Memory B cell (primary cell): ENCODE measurements around the gene C1QTNF9.
A peak's percentile ranks its signal among the peaks of the same experiment; 100 is the strongest.
"Not testable (repeated sequence)": the region's sequence is repeated elsewhere in the genome, so short reads cannot be mapped to it uniquely, and the experiment has no call there.

ENCODE experiments used
- ATAC-seq: fragments of 150-1000 bp; cut with Tn5 transposase; 2 replicates; pipeline ENCODE4 v1.10.0; 2021; ENCODE audit warnings: low read depth, mild to moderate bottlenecking, moderate library complexity
- DNase-seq, 2 donors: peaks; one replicate each; pipeline ENCODE4 v3.0.0; 2022; ENCODE audit warnings: low spot score in 2 of 2
- H3K27ac Mint-ChIP-seq: one replicate; pipeline ENCODE4 v1.8.0; 2022; ENCODE audit warnings: mild to moderate bottlenecking, moderate library complexity, mixed read lengths
- H3K27me3 Mint-ChIP-seq: one replicate; pipeline ENCODE4 v1.8.0; 2022; ENCODE audit warnings: mixed read lengths
- H3K36me3 Mint-ChIP-seq: one replicate; pipeline ENCODE4 v1.8.0; 2022; ENCODE audit warnings: mild to moderate bottlenecking, mixed read lengths
- H3K4me1 Mint-ChIP-seq: one replicate; pipeline ENCODE4 v1.8.0; 2022; ENCODE audit warnings: mixed read lengths
- H3K4me3 Mint-ChIP-seq: one replicate; pipeline ENCODE4 v1.8.0; 2022; ENCODE audit warnings: mild to moderate bottlenecking, moderate library complexity, mixed read lengths
- H3K9me3 Mint-ChIP-seq: one replicate; pipeline ENCODE4 v1.8.0; 2022; ENCODE audit warnings: mixed read lengths

The C1QTNF9 gene, protein sequence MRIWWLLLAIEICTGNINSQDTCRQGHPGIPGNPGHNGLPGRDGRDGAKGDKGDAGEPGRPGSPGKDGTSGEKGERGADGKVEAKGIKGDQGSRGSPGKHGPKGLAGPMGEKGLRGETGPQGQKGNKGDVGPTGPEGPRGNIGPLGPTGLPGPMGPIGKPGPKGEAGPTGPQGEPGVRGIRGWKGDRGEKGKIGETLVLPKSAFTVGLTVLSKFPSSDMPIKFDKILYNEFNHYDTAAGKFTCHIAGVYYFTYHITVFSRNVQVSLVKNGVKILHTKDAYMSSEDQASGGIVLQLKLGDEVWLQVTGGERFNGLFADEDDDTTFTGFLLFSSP

DNA sequence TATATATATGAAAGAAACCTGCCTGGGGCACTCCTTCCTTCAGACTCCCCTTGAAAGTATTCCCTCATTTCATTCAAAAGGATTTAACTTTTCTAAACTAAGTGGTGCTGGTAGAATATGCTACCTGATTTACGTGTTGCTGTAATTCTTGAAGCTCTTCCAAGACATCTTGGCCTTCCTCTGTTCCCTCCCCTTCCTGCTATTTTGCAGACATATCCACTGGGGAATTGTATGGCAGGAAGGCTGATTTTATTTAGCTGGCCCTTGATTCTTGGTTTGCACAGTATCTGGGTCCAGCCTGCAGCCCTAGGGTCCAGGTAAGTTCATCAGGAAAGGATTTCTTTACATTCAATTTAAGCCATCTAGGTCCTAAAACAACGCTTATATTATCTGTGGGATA, at the start of gene C1QTNF9:
TSS of gene C1QTNF9 (plus strand) at position 281 of the 400 bp plus-strand sequence. CDS start 6,424 bp downstream, outside the sequence.
- H3K4me3 Mint-ChIP-seq, H3K36me3 Mint-ChIP-seq, H3K27me3 Mint-ChIP-seq, H3K9me3 Mint-ChIP-seq, DNase-seq, ATAC-seq, H3K27ac Mint-ChIP-seq, H3K4me1 Mint-ChIP-seq: not testable (repeated sequence)

DNA sequence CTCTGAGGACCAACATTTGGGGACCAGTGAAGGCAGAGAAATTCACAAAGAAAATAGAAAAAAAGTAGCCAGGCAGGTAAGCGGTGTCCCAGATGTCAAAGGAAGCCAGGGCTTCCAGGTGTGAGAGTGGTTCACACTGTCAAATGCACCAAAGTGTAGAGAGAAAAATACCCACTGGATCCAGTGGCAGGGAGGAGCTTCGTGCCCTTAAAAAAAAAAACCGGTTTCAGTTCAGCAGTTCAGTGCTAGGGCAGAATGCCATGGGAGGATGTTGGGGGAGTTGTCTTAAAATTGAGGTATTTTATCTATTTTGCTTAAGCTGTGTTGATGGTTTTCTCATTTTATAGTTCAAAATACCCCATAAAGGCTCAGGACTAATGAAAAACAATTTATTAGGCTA, 47.8 kb upstream of the C1QTNF9 start:
- DNase-seq (no peak), ATAC-seq (peak; percentile 41)
- Mint-ChIP-seq H3K9me3 (no peaks in the 10 kb centered on the region), H3K4me3 (no peak overlapping the region), H3K4me1 (peaks cover 6% of the 10 kb centered on the region), H3K36me3 (peaks cover 5% of the 10 kb centered on the region), H3K27ac (peak overlapping the region; percentile 49), H3K27me3 (no peaks in the 10 kb centered on the region)

DNA sequence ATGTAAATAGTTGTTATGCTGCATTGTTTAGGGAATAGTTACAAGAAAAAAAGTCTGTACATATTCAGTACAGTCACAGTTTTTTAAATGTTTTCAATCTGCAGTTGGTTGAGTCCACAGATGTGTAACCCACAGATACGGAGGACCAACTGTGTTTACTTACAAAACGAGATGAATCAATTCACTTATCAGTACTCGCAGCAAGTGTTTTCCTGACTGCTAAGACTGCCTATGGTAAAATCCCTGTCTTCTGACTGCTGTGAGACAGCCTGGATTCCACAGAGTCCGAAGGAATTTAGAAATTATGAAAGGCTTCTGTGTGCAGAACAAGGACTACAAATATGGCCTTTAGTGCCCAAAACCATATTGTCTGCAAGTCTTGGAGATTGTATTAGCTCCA, 45.7 kb upstream of the C1QTNF9 start:
- H3K4me1 Mint-ChIP-seq: peaks cover 17% of the 10 kb centered on the region
- no peak overlapping the region for H3K27ac Mint-ChIP-seq
- no peak overlapping the region for H3K4me3 Mint-ChIP-seq
- peaks cover 3% of the 10 kb centered on the region for H3K36me3 Mint-ChIP-seq
- no peaks in the 10 kb centered on the region for H3K27me3 Mint-ChIP-seq
- no peaks in the 10 kb centered on the region for H3K9me3 Mint-ChIP-seq
- ATAC-seq (no peak), DNase-seq (no peak)

DNA sequence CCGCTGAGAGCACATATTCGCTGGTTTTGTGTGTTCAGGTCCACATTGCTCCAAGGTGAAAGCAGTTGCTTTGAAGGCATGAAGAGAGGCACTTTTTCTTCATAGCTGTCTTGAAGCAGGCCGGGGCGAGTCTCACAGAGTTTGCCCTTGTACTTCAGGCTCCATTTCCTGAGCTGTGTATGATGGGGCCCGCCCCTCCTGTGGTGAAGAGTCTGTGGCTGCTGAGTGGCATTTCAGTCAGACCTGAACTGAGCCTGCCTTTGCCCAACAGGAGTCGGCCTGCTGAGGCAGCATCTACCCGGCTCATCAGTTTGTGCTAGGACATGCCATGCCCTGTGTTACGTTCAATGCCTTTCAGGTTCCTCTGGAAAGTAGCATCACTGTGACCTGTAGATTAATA, 44.4 kb upstream of the C1QTNF9 start:
- H3K27ac Mint-ChIP-seq: peak overlapping the region; percentile 17
- peaks cover 18% of the 10 kb centered on the region for H3K4me1 Mint-ChIP-seq
- H3K36me3 Mint-ChIP-seq: peaks cover 1% of the 10 kb centered on the region
- no peaks in the 10 kb centered on the region for H3K9me3 Mint-ChIP-seq
- H3K27me3 Mint-ChIP-seq: no peaks in the 10 kb centered on the region
- peak; percentile 86 for ATAC-seq
- no peak overlapping the region for H3K4me3 Mint-ChIP-seq
- no peak for DNase-seq

DNA sequence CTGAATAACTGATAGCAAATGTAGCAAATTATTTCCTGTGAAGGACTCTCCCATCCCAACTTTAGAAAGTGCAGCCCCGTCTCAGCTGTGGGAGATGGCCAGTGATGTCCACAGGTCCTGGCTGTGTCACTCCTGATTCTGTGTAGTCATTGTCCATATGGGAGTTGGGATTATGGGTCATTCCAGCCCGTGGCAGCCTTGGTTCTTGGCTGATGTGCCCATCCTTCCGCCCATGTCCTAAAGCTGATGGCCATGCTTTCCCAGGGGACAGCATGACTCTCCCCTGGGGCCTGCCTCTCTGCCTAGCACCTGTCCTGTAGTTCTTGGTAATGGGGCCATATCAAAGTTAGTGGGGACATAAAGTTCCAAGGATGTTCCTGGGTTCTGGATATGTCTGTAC, 43.9 kb upstream of the C1QTNF9 start:
- Mint-ChIP-seq H3K36me3 (peaks cover 1% of the 10 kb centered on the region), H3K27me3 (no peaks in the 10 kb centered on the region), H3K9me3 (no peaks in the 10 kb centered on the region), H3K27ac (no peak overlapping the region), H3K4me3 (no peak overlapping the region), H3K4me1 (peaks cover 20% of the 10 kb centered on the region)
- DNase-seq (no peak), ATAC-seq (no peak)

DNA sequence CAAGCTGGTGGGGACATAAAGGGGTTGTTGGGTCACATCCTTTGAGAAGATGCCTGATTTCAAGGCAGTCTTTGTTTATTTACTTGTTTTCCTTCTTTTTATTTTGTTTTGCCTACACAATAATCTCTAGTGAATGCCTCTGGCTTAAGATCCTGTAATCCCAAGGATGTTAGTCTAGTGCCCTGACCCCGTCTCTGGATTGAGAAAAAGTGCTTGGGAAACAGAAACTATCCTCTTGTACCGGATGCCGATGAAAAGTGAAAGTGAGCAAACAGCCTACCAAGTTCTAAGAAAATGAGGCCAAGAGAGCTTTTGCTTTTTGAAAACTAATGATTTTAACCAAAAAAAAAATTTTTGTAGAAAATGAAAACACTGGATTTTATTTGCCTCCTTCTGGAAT, 42.1 kb upstream of the C1QTNF9 start:
- peak overlapping the region; percentile 95 for H3K4me3 Mint-ChIP-seq
- no peaks in the 10 kb centered on the region for H3K9me3 Mint-ChIP-seq
- DNase-seq: no peak
- ATAC-seq: no peak
- H3K27me3 Mint-ChIP-seq: no peaks in the 10 kb centered on the region
- H3K36me3 Mint-ChIP-seq: peaks cover 1% of the 10 kb centered on the region
- H3K27ac Mint-ChIP-seq: peak overlapping the region; percentile 96
- peaks cover 27% of the 10 kb centered on the region for H3K4me1 Mint-ChIP-seq

DNA sequence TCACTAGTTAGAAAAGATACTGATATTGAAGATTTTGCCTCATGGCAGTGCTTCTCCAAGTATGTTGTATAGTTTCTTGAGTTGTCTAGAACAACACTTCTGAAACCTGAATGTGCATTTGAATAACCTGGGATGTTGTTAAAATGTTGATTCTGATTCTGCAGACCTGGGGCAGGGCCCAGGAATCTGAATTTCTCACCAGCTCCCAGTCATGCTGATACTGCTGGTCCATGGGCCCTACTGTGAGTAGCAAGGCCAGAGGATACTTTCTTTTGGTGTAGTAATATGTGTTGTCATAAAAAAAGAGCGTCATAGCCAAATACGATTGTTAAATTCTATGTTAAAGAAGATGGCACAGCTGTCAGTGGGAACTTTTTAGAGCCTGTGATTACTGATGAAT, 41.6 kb upstream of the C1QTNF9 start:
- no peak for ATAC-seq
- Mint-ChIP-seq H3K27ac (peak overlapping the region; percentile 96), H3K4me1 (peaks cover 27% of the 10 kb centered on the region), H3K9me3 (no peaks in the 10 kb centered on the region), H3K4me3 (peak overlapping the region; percentile 95), H3K36me3 (peaks cover 1% of the 10 kb centered on the region), H3K27me3 (no peaks in the 10 kb centered on the region)
- no peak for DNase-seq

DNA sequence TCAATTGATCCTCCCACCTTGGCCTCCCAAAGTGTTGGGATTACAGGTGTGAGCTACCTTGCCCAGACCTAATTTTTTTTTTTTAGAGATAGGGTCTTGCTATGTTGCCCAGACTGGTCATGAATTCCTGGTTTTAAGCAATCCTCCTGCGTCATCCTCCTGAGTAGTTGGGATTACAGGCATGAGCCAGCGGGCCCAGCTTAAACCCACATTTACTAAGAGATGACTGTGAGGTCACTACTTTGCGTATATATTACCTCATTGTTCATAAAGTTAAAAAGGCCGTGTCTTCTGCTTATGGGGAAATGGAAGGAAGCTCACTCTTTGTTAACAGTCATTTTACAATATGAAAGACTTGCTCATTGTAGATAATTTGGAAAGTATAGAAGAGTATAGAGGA, 39.6 kb upstream of the C1QTNF9 start:
- peaks cover 1% of the 10 kb centered on the region for H3K36me3 Mint-ChIP-seq
- peaks cover 37% of the 10 kb centered on the region for H3K4me1 Mint-ChIP-seq
- no peak for ATAC-seq
- peak overlapping the region; percentile 32 for H3K4me3 Mint-ChIP-seq
- no peak for DNase-seq
- H3K9me3 Mint-ChIP-seq: no peaks in the 10 kb centered on the region
- no peak overlapping the region for H3K27ac Mint-ChIP-seq
- no peaks in the 10 kb centered on the region for H3K27me3 Mint-ChIP-seq

DNA sequence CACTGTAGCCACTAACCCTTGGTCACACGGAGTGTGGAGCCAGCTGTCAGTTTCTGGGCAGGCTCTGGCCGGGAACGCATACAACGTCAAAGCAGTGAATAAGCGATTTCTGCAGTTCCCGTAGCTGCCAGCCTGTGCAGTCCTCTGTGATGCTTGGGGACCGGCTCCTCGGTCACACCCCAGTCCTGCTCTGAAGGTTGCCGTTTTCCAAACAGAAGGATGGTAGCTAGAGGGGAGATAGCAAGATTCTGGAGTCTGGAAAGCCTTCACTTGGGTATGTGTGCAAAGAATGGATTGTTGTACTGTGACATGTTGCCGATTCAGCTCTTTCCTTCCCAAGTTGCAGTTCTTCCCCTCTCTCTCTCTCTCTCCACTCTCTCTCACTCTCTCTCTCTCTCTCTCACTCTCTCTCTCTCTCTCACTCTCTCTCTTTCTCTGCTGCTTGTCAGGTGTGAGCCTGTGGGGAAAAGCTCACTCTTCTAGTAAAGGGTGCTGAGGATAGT, 38.7 kb upstream of the C1QTNF9 start:
- Mint-ChIP-seq H3K9me3 (no peaks in the 10 kb centered on the region), H3K4me3 (peak overlapping the region; percentile 95), H3K4me1 (peaks cover 40% of the 10 kb centered on the region), H3K36me3 (peaks cover 1% of the 10 kb centered on the region), H3K27ac (peak overlapping the region; percentile 99), H3K27me3 (no peaks in the 10 kb centered on the region)
- ATAC-seq (peak; percentile 42), DNase-seq (peak; percentile 41 to 42)

DNA sequence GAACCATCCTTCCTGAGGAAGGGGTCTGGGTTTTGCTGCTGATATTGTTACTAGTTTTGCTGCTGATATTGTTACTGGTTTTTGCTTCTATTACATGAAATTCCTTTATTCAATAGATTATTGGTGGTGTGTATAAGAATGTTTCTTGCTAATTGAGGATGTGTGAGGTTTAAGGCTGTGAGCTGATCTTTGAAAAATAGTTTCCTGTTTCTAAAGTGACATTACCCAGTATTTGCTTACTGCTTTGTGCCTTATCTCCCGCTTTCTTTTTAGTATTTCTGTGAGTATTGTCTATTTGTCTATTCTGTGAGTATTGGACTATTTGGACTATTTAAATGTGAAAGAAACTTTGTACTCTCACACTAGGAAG, 38.2 kb upstream of the C1QTNF9 start:
- peaks cover 41% of the 10 kb centered on the region for H3K4me1 Mint-ChIP-seq
- H3K4me3 Mint-ChIP-seq: peak overlapping the region; percentile 95
- H3K9me3 Mint-ChIP-seq: no peaks in the 10 kb centered on the region
- H3K36me3 Mint-ChIP-seq: peaks cover 1% of the 10 kb centered on the region
- ATAC-seq (no peak), DNase-seq (no peak)
- peak overlapping the region; percentile 99 for H3K27ac Mint-ChIP-seq
- H3K27me3 Mint-ChIP-seq: no peaks in the 10 kb centered on the region

DNA sequence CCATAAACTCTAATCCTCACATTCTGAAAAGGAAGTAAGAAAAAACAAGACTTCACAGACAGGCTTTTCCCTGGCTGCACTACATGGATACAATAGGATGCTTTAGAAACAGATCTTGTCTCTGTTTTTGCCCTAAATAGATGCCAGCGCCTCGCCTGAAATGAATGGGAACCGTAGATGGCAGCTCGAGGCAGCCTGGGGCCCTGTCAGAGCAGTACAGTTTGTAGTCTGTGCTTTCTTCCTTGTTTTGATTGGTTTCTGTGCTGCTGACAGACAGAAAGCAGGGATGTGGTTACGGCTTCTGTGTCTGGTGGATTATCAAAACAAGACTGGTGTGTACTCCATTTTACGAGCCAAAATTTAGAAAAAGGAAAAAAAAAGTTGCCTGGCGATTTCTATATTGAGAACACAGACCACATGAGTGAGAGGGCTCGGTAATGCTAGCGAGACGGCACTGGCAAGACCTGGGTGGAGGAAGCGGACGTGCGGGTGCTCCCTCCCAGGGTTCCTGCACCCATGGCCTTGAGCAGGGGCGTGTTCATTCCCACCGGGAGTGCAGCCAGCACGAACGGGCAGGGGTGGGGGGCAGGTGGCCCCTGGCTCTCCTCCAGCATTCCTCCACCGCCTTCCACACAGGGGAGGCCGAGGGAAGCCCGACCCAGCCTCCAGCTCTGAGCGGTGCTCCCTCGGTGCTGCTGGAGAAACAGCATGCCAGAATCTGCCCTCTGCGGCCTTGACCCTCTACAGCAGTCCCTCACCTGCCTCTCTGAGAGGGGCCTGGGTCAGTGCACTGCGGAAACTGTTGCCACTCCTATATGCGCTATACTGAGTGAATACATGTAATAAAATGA, 37.6 kb upstream of the C1QTNF9 start:
- ATAC-seq: peak; percentile 61
- Mint-ChIP-seq H3K4me3 (peak overlapping the region; percentile 95), H3K36me3 (peaks cover 1% of the 10 kb centered on the region), H3K4me1 (peaks cover 44% of the 10 kb centered on the region), H3K27ac (peak overlapping the region; percentile 99), H3K27me3 (no peaks in the 10 kb centered on the region), H3K9me3 (no peaks in the 10 kb centered on the region)
- DNase-seq: peak; percentile 34 to 35

DNA sequence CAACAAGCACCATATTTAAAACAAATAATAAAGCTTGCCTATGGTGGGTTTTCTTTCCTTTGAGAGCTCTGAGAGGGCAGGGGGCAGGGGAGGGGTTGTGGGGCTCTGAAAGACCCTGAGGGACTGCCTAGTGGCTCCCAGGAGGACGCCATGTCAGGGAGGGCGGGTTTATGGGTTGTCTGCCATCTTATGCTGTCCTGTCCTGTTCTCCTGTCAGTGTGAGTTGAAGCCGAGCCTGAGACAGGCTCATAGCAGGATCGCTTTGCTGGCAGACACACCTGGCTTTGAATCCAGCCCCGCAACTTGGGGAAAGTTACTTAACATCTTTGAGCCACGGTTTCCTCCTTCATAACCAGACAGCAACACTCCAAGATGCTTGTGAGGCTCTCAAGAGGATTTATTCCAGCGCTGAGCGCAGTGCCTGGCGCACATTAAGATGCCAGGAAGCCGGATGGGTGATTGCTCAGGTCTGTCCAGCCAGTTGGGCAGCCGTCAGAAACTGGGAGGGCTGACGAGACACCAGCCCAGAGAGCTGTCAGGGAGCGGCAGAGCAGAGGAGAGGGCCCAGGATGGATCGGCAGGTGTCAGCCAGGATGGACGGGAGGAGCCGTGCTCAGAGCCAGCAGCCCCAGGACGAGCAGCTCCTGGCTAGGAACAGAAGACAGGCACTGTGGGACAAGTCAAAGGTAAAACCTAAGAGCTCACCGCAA, 36.8 kb upstream of the C1QTNF9 start:
- DNase-seq (no peak), ATAC-seq (no peak)
- peak overlapping the region; percentile 95 for H3K4me3 Mint-ChIP-seq
- H3K27me3 Mint-ChIP-seq: no peaks in the 10 kb centered on the region
- H3K36me3 Mint-ChIP-seq: no peaks in the 10 kb centered on the region
- no peaks in the 10 kb centered on the region for H3K9me3 Mint-ChIP-seq
- peak overlapping the region; percentile 99 for H3K27ac Mint-ChIP-seq
- peaks cover 38% of the 10 kb centered on the region for H3K4me1 Mint-ChIP-seq

DNA sequence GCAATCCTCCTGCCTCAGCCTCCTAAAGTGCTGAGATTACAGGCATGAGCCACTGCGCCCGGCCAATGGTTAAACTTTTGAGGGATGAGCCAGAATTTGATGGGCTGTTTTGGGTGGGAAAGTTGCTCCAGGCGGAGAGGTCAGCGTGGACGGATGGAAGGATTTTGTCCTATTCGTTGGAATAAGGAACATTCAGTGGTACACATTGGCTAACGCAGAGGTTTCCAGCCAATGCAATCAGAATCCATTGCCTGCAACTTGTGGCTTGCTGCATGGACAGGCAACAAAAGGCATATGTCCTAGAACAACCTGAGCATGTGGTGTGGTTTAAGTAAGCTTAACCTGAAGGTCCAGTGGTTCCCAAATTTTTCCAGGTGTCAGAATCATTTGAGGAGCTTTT, 35.5 kb upstream of the C1QTNF9 start:
- H3K9me3 Mint-ChIP-seq: no peaks in the 10 kb centered on the region
- H3K36me3 Mint-ChIP-seq: no peaks in the 10 kb centered on the region
- DNase-seq (no peak), ATAC-seq (no peak)
- peaks cover 35% of the 10 kb centered on the region for H3K4me1 Mint-ChIP-seq
- no peak overlapping the region for H3K4me3 Mint-ChIP-seq
- no peaks in the 10 kb centered on the region for H3K27me3 Mint-ChIP-seq
- H3K27ac Mint-ChIP-seq: peak overlapping the region; percentile 99
